ENCODE data around the gene CYB561D1.

The CYB561D1 gene

GRCh38 chr1:109501644-109502363 is 7.9 kb downstream of the CYB561D1 start:
- peak; percentile 19 for DNase-seq

- DNase-seq, result no peak
These were observed 8.5 kb downstream of the CYB561D1 start for GRCh38 chr1:109502364-109502851.

- DNase-seq, result no peak
These were observed 10.0 kb downstream of the CYB561D1 start for GRCh38 chr1:109503935-109504334.

- DNase-seq, result no peak
These were observed 11.1 kb downstream of the CYB561D1 start for GRCh38 chr1:109504974-109505373.

- no peak for DNase-seq
These were observed 14.3 kb downstream of the CYB561D1 start for GRCh38 chr1:109508001-109508872.

- DNase-seq, result no peak
These were observed 14.9 kb downstream of the CYB561D1 start for GRCh38 chr1:109508873-109509175.

GRCh38 chr1:109509176-109510134 is 15.6 kb downstream of the CYB561D1 start, which contains the start of gene AMIGO1:
TSS of gene AMIGO1 (minus strand) at chr1:109509727. CDS start at chr1:109508912, 815 bp downstream.
- peak; percentile 28 for DNase-seq

- DNase-seq, result no peak
These were observed 19.3 kb downstream of the CYB561D1 start for GRCh38 chr1:109513110-109513710.

- no peak for DNase-seq
These were observed 21.0 kb downstream of the CYB561D1 start for GRCh38 chr1:109514846-109515245.

- no peak for DNase-seq
These were observed 23.0 kb downstream of the CYB561D1 start for GRCh38 chr1:109516872-109517271.

- DNase-seq, result no peak
These were observed 23.4 kb downstream of the CYB561D1 start for GRCh38 chr1:109517337-109517736.

- DNase-seq, result no peak
These were observed 27.4 kb downstream of the CYB561D1 start for GRCh38 chr1:109521002-109521951.

- no peak for DNase-seq
These were observed 28.1 kb downstream of the CYB561D1 start for GRCh38 chr1:109522026-109522425.

GRCh38 chr1:109523706-109524105 is 29.8 kb downstream of the CYB561D1 start:
- DNase-seq, result no peak

- DNase-seq, result no peak
These were observed 33.4 kb downstream of the CYB561D1 start for GRCh38 chr1:109527098-109527811.

- no peak for DNase-seq
These were observed 34.2 kb downstream of the CYB561D1 start for GRCh38 chr1:109527846-109528695.

- no peak for DNase-seq
These were observed 34.8 kb downstream of the CYB561D1 start for GRCh38 chr1:109528712-109529111.

GRCh38 chr1:109529881-109530456 is 36.1 kb downstream of the CYB561D1 start:
- DNase-seq, result no peak

- DNase-seq, result no peak
These were observed 36.7 kb downstream of the CYB561D1 start for GRCh38 chr1:109530457-109531087.

Measured in KG1 (cell line).